ENCODE results near the gene DCTPP1.

DCTPP1 gene

GRCh38 chr16:30377050-30377811, 52.6 kb downstream of the DCTPP1 start (continued):
- TF ChIP-seq ZNF266 (tag by site-specific recombination; IDR thresholded peaks at IDR 0.05; ENCODE audit: low read depth) (no peak), REST (tag by site-specific recombination; IDR thresholded peaks at IDR 0.05) (no peak), ZFP69B (tag by site-specific recombination; IDR thresholded peaks at IDR 0.05) (no peak), ZNF830 (tag by site-specific recombination; IDR thresholded peaks at IDR 0.05; ENCODE audit: low read depth) (no peak), ZNF692 (tag by site-specific recombination; IDR thresholded peaks at IDR 0.05) (peak; percentile 8; the same call in 1 of the 2 replicates), YY1 (tag by site-specific recombination; IDR thresholded peaks at IDR 0.05) (no peak), ZNF184 (tag by site-specific recombination; IDR thresholded peaks at IDR 0.05) (no peak), ZFHX2 (tag by site-specific recombination; conservative IDR thresholded peaks at IDR 0.05) (peak; percentile 92), ZNF521 (tag by site-specific recombination; IDR thresholded peaks at IDR 0.05) (no peak), ZNF138 (tag by site-specific recombination; IDR thresholded peaks at IDR 0.05; ENCODE audit: borderline replicate concordance) (no peak), ZNF600 (tag by site-specific recombination; IDR thresholded peaks at IDR 0.05) (0 out of 2 replicates have a peak, but pooled peaks have one; percentile 31), HOXC10 (CRISPR knock-in tag; IDR thresholded peaks at IDR 0.05) (no peak; the same call in 1 of the 2 replicates), KLF16 (tag by site-specific recombination; IDR thresholded peaks at IDR 0.05) (peak; percentile 12; the same call in 1 of the 2 replicates), EGR2 (tag by site-specific recombination; IDR thresholded peaks at IDR 0.05; ENCODE audit: low read depth) (peak; percentile 89), ZNF843 (tag by site-specific recombination; IDR thresholded peaks at IDR 0.05) (0 out of 2 replicates have a peak, but pooled peaks have one; percentile 1), ZNF433 (tag by site-specific recombination; IDR thresholded peaks at IDR 0.05; ENCODE audit: low read depth) (no peak), ZNF280D (tag by site-specific recombination; IDR thresholded peaks at IDR 0.05) (no peak), KLF17 (tag by site-specific recombination; IDR thresholded peaks at IDR 0.05) (no peak), ZSCAN18 (tag by site-specific recombination; IDR thresholded peaks at IDR 0.05) (no peak), ZNF324 (tag by site-specific recombination; IDR thresholded peaks at IDR 0.05) (no peak), ZNF670 (tag by site-specific recombination; IDR thresholded peaks at IDR 0.05; ENCODE audit: low read depth) (no peak), SCRT2 (tag by site-specific recombination; IDR thresholded peaks at IDR 0.05) (no peak), ZNF704 (tag by site-specific recombination; IDR thresholded peaks at IDR 0.05) (no peak), ZNF335 (tag by site-specific recombination; conservative IDR thresholded peaks at IDR 0.05) (peak; percentile 16; the same call in 1 of the 2 replicates), ZNF596 (tag by site-specific recombination; IDR thresholded peaks at IDR 0.05) (no peak), BCL11B (tag by site-specific recombination; IDR thresholded peaks at IDR 0.05; ENCODE audit: low read depth) (no peak), ZXDB (tag by site-specific recombination; IDR thresholded peaks at IDR 0.05) (no peak)
